Mesenchymal stem cell (in vitro differentiated cells and primary cell): Measurements from ENCODE around the gene OTOG.

Source experiments
- DNase-seq: peaks from one replicate; pipeline ENCODE4 v3.0.0-alpha.2; 2013
- H2AFZ ChIP-seq: one replicate; pipeline ENCODE4 v1.6.1; 2013; ENCODE audit warnings: low read depth, mild to moderate bottlenecking, control low read depth, inconsistent platforms, low read length, moderate library complexity
- H2AK5ac ChIP-seq: 2 replicates; pipeline ENCODE4 v1.6.1; 2013; ENCODE audit warnings: low read length, moderate library complexity, mild to moderate bottlenecking, inconsistent platforms; ENCODE audit not compliant: severe bottlenecking
- H2BK120ac ChIP-seq: one replicate; pipeline ENCODE4 v1.6.1; 2013; ENCODE audit warnings: low read depth, mild to moderate bottlenecking, inconsistent platforms, low read length, moderate library complexity
- H2BK12ac ChIP-seq, 2 experiments: one replicate each; pipeline ENCODE4 v1.6.1; 2013; ENCODE audit warnings: inconsistent platforms in 2 of 2, low read length in 2 of 2, mild to moderate bottlenecking in 2 of 2, moderate library complexity in 2 of 2, control low read depth in 1 of 2
- H2BK15ac ChIP-seq: one replicate; pipeline ENCODE4 v1.6.1; 2013; ENCODE audit warnings: mild to moderate bottlenecking, low read depth, inconsistent platforms; ENCODE audit not compliant: poor library complexity, severe bottlenecking
- H2BK5ac ChIP-seq: 2 replicates; pipeline ENCODE4 v1.6.1; 2013; ENCODE audit warnings: low read depth, mild to moderate bottlenecking, low read length, control low read depth, inconsistent platforms; ENCODE audit not compliant: poor library complexity, severe bottlenecking
- H3K14ac ChIP-seq, 2 experiments: one replicate each; pipeline ENCODE4 v1.6.1; 2013; ENCODE audit warnings: inconsistent platforms in 2 of 2, low read length in 2 of 2, control low read depth in 1 of 2, mild to moderate bottlenecking in 1 of 2, moderate library complexity in 1 of 2
- H3K18ac ChIP-seq, 2 experiments: one replicate each; pipeline ENCODE4 v1.6.1; 2013; ENCODE audit warnings: inconsistent platforms in 2 of 2, low read length in 2 of 2, control low read depth in 1 of 2, low read depth in 1 of 2, mild to moderate bottlenecking in 1 of 2
- H3K23ac ChIP-seq, 2 experiments: one replicate each; pipeline ENCODE4 v1.6.1; 2013; ENCODE audit warnings: inconsistent platforms in 2 of 2, low read length in 2 of 2, mild to moderate bottlenecking in 2 of 2, moderate library complexity in 2 of 2, control low read depth in 1 of 2
- H3K27ac ChIP-seq: 2 replicates; pipeline ENCODE4 v1.5.1; 2013; ENCODE audit warnings: mild to moderate bottlenecking, moderate library complexity, low read length, control low read depth, inconsistent platforms; ENCODE audit not compliant: poor library complexity, severe bottlenecking
- H3K27me3 ChIP-seq, 2 experiments: 2 replicates each; pipeline versions ENCODE4 v1.6.1 to v1.7.0; 2013; ENCODE audit warnings: low read length in 2 of 2, mild to moderate bottlenecking in 2 of 2, moderate library complexity in 2 of 2, control low read depth in 1 of 2, inconsistent platforms in 1 of 2; ENCODE audit not compliant: control insufficient read depth in 1 of 2, insufficient read depth in 1 of 2
- H3K36me3 ChIP-seq, 2 experiments: 2 replicates each; pipeline versions ENCODE4 v1.6.1 to v1.7.0; 2013; ENCODE audit warnings: low read length in 2 of 2, control low read depth in 1 of 2, inconsistent platforms in 1 of 2, low read depth in 1 of 2, mild to moderate bottlenecking in 1 of 2; ENCODE audit not compliant: insufficient read depth in 2 of 2, control insufficient read depth in 1 of 2
- H3K4ac ChIP-seq, 2 experiments: one replicate each; pipeline ENCODE4 v1.6.1; 2013; ENCODE audit warnings: inconsistent platforms in 2 of 2, low read length in 2 of 2, mild to moderate bottlenecking in 2 of 2, moderate library complexity in 2 of 2, control low read depth in 1 of 2, low read depth in 1 of 2
- H3K4me1 ChIP-seq: 2 replicates; pipeline ENCODE4 v1.6.1; 2013; ENCODE audit warnings: low read depth, low read length, control low read depth; ENCODE audit not compliant: control insufficient read depth, insufficient read depth
- H3K4me2 ChIP-seq: 2 replicates; pipeline ENCODE4 v1.6.1; 2013; ENCODE audit warnings: low read length, mild to moderate bottlenecking, inconsistent platforms; ENCODE audit not compliant: poor library complexity, severe bottlenecking
- H3K4me3 ChIP-seq, 2 experiments: 2 replicates each; pipeline versions ENCODE4 v1.5.1 to v1.7.0; 2013; ENCODE audit warnings: low read length in 2 of 2, mild to moderate bottlenecking in 2 of 2, control low read depth in 1 of 2, low read depth in 1 of 2; ENCODE audit not compliant: insufficient read depth in 1 of 2
- H3K79me1 ChIP-seq: replicated peaks from 2 replicates; pipeline ENCODE4 v1.6.1; 2013; ENCODE audit warnings: mild to moderate bottlenecking, control low read depth, low read length, inconsistent platforms; ENCODE audit not compliant: poor library complexity, severe bottlenecking
- H3K9ac ChIP-seq: 2 replicates; pipeline ENCODE4 v1.7.0; 2013; ENCODE audit warnings: mild to moderate bottlenecking, low read length, moderate library complexity
- H3K9me3 ChIP-seq: 2 replicates; pipeline ENCODE4 v1.7.0; 2013; ENCODE audit warnings: mild to moderate bottlenecking, low read length; ENCODE audit not compliant: control insufficient read depth
- H4K8ac ChIP-seq: one replicate; pipeline ENCODE4 v1.6.1; 2013; ENCODE audit warnings: inconsistent platforms, mild to moderate bottlenecking, low read length, moderate library complexity
- H4K91ac ChIP-seq: one replicate; pipeline ENCODE4 v1.6.1; 2013; ENCODE audit warnings: mild to moderate bottlenecking, low read length, inconsistent platforms
- WGBS: methylation state at CpG from one replicate; pipeline ENCODE4 v1.1.7; 2013; ENCODE audit warnings: mixed read lengths; 5-methylcytosine and 5-hydroxymethylcytosine counted together

The OTOG gene

DNA sequence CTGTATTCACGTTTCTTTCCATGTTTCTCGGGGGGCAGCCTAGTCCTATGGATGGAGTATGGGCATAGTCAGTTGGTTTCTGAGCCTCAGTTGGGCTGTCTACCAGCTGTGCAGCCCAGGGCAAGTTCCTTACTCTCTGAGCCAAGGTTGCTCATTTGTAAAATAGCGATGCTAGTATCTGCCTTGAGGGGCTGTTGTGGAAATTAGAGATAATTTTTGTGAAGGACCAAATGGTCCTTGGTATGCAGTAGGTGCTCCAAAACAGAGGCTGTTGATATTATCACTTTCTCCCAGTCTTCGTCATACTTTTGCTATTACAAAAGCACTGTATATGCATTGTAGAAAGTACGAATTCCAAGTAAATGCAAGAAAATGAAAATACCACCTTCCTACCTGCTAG, 89.7 kb downstream of the OTOG start:
- Histone ChIP-seq H2AFZ (no peak overlapping the region), H3K9ac (no peak overlapping the region), H3K27me3 (peaks cover 0 to 20% of the 10 kb centered on the region in 2 experiments), H3K36me3 (no peaks in the 10 kb centered on the region), H4K91ac (no peak overlapping the region), H3K18ac (no peak overlapping the region), H3K4me2 (no peak overlapping the region), H2BK120ac (no peak overlapping the region), H4K8ac (no peak overlapping the region), H3K9me3 (no peaks in the 10 kb centered on the region), H3K4me3 (no peak overlapping the region), H2BK15ac (no peak overlapping the region), H3K79me1 (no peaks in the 10 kb centered on the region), H3K14ac (no peak overlapping the region), H2BK12ac (no peak overlapping the region), H3K4me1 (no peaks in the 10 kb centered on the region), H2BK5ac (no peak overlapping the region), H3K4ac (no peak overlapping the region), H3K23ac (no peak overlapping the region), H3K27ac (no peak overlapping the region), H2AK5ac (no peak overlapping the region)
- no peak for DNase-seq
- 84% methylated on average over 5 of the region's 5 CpGs for WGBS

GRCh38 chr11:17637901-17638300, 90.8 kb downstream of the OTOG start:
- H2BK12ac ChIP-seq: no peak overlapping the region
- H3K4me3 ChIP-seq: no peak overlapping the region
- H4K91ac ChIP-seq: no peak overlapping the region
- H3K9me3 ChIP-seq: no peaks in the 10 kb centered on the region
- H3K4ac ChIP-seq: no peak overlapping the region
- no peak overlapping the region for H3K4me2 ChIP-seq
- H4K8ac ChIP-seq: no peak overlapping the region
- H2BK5ac ChIP-seq: no peak overlapping the region
- no peaks in the 10 kb centered on the region for H3K36me3 ChIP-seq
- no peak overlapping the region for H3K14ac ChIP-seq
- no peak overlapping the region for H3K18ac ChIP-seq
- H3K9ac ChIP-seq: no peak overlapping the region
- H2AK5ac ChIP-seq: no peak overlapping the region
- no peaks in the 10 kb centered on the region for H3K79me1 ChIP-seq
- H3K4me1 ChIP-seq: no peaks in the 10 kb centered on the region
- 74% methylated on average over 3 of the region's 4 CpGs for whole genome bisulfite sequencing
- no peak overlapping the region for H2BK120ac ChIP-seq
- no peak overlapping the region for H3K27ac ChIP-seq
- no peak overlapping the region for H3K23ac ChIP-seq
- no peak overlapping the region for H2AFZ ChIP-seq
- no peak overlapping the region for H2BK15ac ChIP-seq
- no peak for DNase-seq
- peaks cover 0 to 20% of the 10 kb centered on the region in 2 experiments for H3K27me3 ChIP-seq

- no peaks in the 10 kb centered on the region for H3K36me3 ChIP-seq
- no peaks in the 10 kb centered on the region for H3K79me1 ChIP-seq
- H3K27me3 ChIP-seq: peaks cover 0 to 20% of the 10 kb centered on the region in 2 experiments
- no peaks in the 10 kb centered on the region for H3K4me1 ChIP-seq
- H2BK15ac ChIP-seq: no peak overlapping the region
- H4K91ac ChIP-seq: no peak overlapping the region
- H3K4ac ChIP-seq: no peak overlapping the region
- H2BK12ac ChIP-seq: no peak overlapping the region
- no peak overlapping the region for H3K14ac ChIP-seq
- H3K4me2 ChIP-seq: no peak overlapping the region
- H3K23ac ChIP-seq: no peak overlapping the region
- H3K9ac ChIP-seq: no peak overlapping the region
- H2BK120ac ChIP-seq: no peak overlapping the region
- no peak overlapping the region for H2AK5ac ChIP-seq
- H4K8ac ChIP-seq: no peak overlapping the region
- 80% methylated on average over 9 of the region's 9 CpGs for WGBS
- no peak overlapping the region for H3K18ac ChIP-seq
- no peak overlapping the region for H3K4me3 ChIP-seq
- no peak overlapping the region for H2AFZ ChIP-seq
- H3K27ac ChIP-seq: no peak overlapping the region
- no peak for DNase-seq
- no peak overlapping the region for H2BK5ac ChIP-seq
- H3K9me3 ChIP-seq: no peaks in the 10 kb centered on the region
These were observed 91.3 kb downstream of the OTOG start for GRCh38 chr11:17638311-17638710.

GRCh38 chr11:17639091-17639490, 92.0 kb downstream of the OTOG start:
- H3K9ac ChIP-seq: no peak overlapping the region

More at GRCh38 chr11:17639091-17639490, 92.0 kb downstream of the OTOG start:
- Histone ChIP-seq H3K27me3 (peaks cover 0 to 23% of the 10 kb centered on the region in 2 experiments), H2AK5ac (no peak overlapping the region), H2BK120ac (no peak overlapping the region), H3K79me1 (no peaks in the 10 kb centered on the region), H3K27ac (no peak overlapping the region), H2BK12ac (no peak overlapping the region), H3K23ac (no peak overlapping the region), H3K4ac (no peak overlapping the region), H2AFZ (no peak overlapping the region), H3K14ac (no peak overlapping the region), H4K91ac (no peak overlapping the region), H4K8ac (no peak overlapping the region), H2BK15ac (no peak overlapping the region), H3K4me1 (no peaks in the 10 kb centered on the region), H2BK5ac (no peak overlapping the region), H3K18ac (no peak overlapping the region), H3K4me2 (no peak overlapping the region), H3K36me3 (no peaks in the 10 kb centered on the region), H3K4me3 (no peak overlapping the region), H3K9me3 (no peaks in the 10 kb centered on the region)
- no peak for DNase-seq
- 75% methylated on average over 4 of the region's 4 CpGs for WGBS
